ENCODE data around the gene SCAMP4.
"Not testable (repeated sequence)": the region's sequence is repeated elsewhere in the genome, so short reads cannot be mapped to it uniquely, and the experiment has no call there.

The SCAMP4 gene

GRCh38 chr19:1882786-1883692, 22.2 kb upstream of the SCAMP4 start:
- DNase-seq (ENCODE audit: low spot score), result no peak

- DNase-seq (ENCODE audit: low spot score), result no peak
Measured at GRCh38 chr19:1883784-1884183, 21.4 kb upstream of the SCAMP4 start.

GRCh38 chr19:1884291-1884718, 20.9 kb upstream of the SCAMP4 start:
- DNase-seq (ENCODE audit: low spot score), result no peak

- DNase-seq (ENCODE audit: low spot score), result no peak
Measured at GRCh38 chr19:1884719-1885334, 20.4 kb upstream of the SCAMP4 start.

- DNase-seq (ENCODE audit: low spot score), result peak; percentile 92
Measured at GRCh38 chr19:1885398-1886119, 19.6 kb upstream of the SCAMP4 start, which contains the start of gene ABHD17A. Gene ABHD17A, minus strand, starts transcription at chr19:1885496. Its CDS starts 3,930 bp downstream, at chr19:1881566.

- not testable (repeated sequence) for DNase-seq (ENCODE audit: low spot score)
Measured at GRCh38 chr19:1886360-1886759, 18.8 kb upstream of the SCAMP4 start.

- DNase-seq (ENCODE audit: low spot score), result no peak
Measured at GRCh38 chr19:1888385-1888784, 16.8 kb upstream of the SCAMP4 start.

- no peak for DNase-seq (ENCODE audit: low spot score)
Measured at GRCh38 chr19:1889907-1890306, 15.3 kb upstream of the SCAMP4 start.

GRCh38 chr19:1893791-1894190, 11.4 kb upstream of the SCAMP4 start:
- DNase-seq (ENCODE audit: low spot score), result no peak

GRCh38 chr19:1896508-1896907, 8.7 kb upstream of the SCAMP4 start:
- DNase-seq (ENCODE audit: low spot score), result no peak

- DNase-seq (ENCODE audit: low spot score), result no peak
Measured at GRCh38 chr19:1901940-1902404, 3.2 kb upstream of the SCAMP4 start.

GRCh38 chr19:1902923-1903322, 2.3 kb upstream of the SCAMP4 start:
- DNase-seq (ENCODE audit: low spot score), result no peak

GRCh38 chr19:1904860-1905109, 414 bp upstream of the SCAMP4 start:
- no peak for DNase-seq (ENCODE audit: low spot score)

GRCh38 chr19:1905863-1906375, 720 bp downstream of the SCAMP4 start:
- no peak for DNase-seq (ENCODE audit: low spot score)

GRCh38 chr19:1906985-1907562, 1.9 kb downstream of the SCAMP4 start:
- DNase-seq (ENCODE audit: low spot score), result no peak

- no peak for DNase-seq (ENCODE audit: low spot score)
Measured at GRCh38 chr19:1907563-1908363, 2.6 kb downstream of the SCAMP4 start.

- no peak for DNase-seq (ENCODE audit: low spot score)
Measured at GRCh38 chr19:1908364-1908678, 3.1 kb downstream of the SCAMP4 start.

- DNase-seq (ENCODE audit: low spot score), result no peak
Measured at GRCh38 chr19:1909761-1910080, 4.5 kb downstream of the SCAMP4 start.

- peak; percentile 52 for DNase-seq (ENCODE audit: low spot score)
Measured at GRCh38 chr19:1910177-1910576, 5.0 kb downstream of the SCAMP4 start.

GRCh38 chr19:1911098-1911497, 5.9 kb downstream of the SCAMP4 start:
- DNase-seq (ENCODE audit: low spot score), result no peak

GRCh38 chr19:1911995-1912394, 6.8 kb downstream of the SCAMP4 start:
- no peak for DNase-seq (ENCODE audit: low spot score)

All from cerebellar cortex (tissue), 1 donor.